ENCODE results near the gene DTNA. TPM values are rescaled to one million over a fixed set of nuclear protein-coding genes. Genes with fewer than 3 reads are reported as not detected.

The DTNA gene
- total RNA-seq, 1 donor = 10.1 TPM

DNA sequence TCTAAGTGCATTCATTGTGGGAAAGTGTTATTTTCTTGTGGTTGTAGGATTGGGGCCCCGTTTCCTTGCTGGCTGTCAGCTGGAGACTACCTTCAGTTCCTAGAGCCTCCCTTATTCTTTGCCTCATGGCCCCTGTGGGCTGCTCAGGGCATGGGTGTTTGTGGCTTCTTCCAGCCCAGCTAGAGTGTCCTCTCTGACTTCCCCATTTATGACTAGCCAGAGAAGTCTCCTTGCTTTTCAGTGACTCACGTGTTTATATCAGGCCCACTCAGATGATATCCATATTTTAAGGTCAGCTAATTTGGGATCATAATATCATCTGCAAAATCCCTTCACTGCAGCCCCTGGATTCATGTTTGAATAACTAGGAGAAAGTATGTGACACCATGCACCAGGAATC lies 62.8 kb downstream of the DTNA start:
- Histone ChIP-seq H3K27ac (ENCODE audit: low read depth, low read length) (peak overlapping the region; percentile 67), H3K4me2 (ENCODE audit: insufficient read depth, low read length) (peak overlapping the region; percentile 73), H3K27me3 (ENCODE audit: insufficient read depth, low read length) (no peaks in the 10 kb centered on the region), H3K79me2 (ENCODE audit: insufficient read depth, low read length) (no peaks in the 10 kb centered on the region), H2AFZ (ENCODE audit: low read length) (peak overlapping the region; percentile 27), H4K20me1 (ENCODE audit: insufficient read depth, low read length) (no peaks in the 10 kb centered on the region), H3K9me3 (ENCODE audit: low read depth, low read length) (no peaks in the 10 kb centered on the region), H3K4me3 (ENCODE audit: insufficient read depth, low read length) (peak overlapping the region; percentile 22), H3K4me1 (ENCODE audit: insufficient read depth, low read length) (peaks cover 40% of the 10 kb centered on the region), H3K36me3 (ENCODE audit: insufficient read depth, low read length) (no peaks in the 10 kb centered on the region)
- TF ChIP-seq, protein P1, sequence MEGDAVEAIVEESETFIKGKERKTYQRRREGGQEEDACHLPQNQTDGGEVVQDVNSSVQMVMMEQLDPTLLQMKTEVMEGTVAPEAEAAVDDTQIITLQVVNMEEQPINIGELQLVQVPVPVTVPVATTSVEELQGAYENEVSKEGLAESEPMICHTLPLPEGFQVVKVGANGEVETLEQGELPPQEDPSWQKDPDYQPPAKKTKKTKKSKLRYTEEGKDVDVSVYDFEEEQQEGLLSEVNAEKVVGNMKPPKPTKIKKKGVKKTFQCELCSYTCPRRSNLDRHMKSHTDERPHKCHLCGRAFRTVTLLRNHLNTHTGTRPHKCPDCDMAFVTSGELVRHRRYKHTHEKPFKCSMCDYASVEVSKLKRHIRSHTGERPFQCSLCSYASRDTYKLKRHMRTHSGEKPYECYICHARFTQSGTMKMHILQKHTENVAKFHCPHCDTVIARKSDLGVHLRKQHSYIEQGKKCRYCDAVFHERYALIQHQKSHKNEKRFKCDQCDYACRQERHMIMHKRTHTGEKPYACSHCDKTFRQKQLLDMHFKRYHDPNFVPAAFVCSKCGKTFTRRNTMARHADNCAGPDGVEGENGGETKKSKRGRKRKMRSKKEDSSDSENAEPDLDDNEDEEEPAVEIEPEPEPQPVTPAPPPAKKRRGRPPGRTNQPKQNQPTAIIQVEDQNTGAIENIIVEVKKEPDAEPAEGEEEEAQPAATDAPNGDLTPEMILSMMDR (IDR thresholded peaks at IDR 0.05; ENCODE audit: extremely low read depth, low read depth, low read length) = no peak
- no peak for DNase-seq (ENCODE audit: insufficient read length, low spot score, missing footprints)

DNA sequence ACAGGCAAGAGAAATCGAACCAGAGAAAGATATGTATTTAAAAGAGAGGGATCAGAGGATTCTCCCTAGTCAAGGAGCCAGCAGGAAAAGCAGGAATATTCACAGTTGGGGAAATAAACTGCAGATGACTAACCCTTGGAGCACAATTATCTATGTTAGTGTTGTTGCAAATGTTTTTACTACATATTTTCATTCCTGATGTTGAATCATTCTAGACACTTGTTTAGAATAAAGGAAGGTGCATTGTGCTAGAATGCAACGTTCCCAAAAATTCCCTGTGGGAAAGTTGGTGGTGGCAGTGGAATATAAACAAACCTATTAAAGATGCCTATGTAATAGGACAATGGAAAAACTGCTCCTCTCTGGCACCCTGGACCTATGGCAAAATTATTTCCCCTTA lies 63.3 kb downstream of the DTNA start:
- Histone ChIP-seq H3K36me3 (ENCODE audit: insufficient read depth, low read length) (no peaks in the 10 kb centered on the region), H3K4me2 (ENCODE audit: insufficient read depth, low read length) (peak overlapping the region; percentile 73), H2AFZ (ENCODE audit: low read length) (no peak overlapping the region), H3K4me1 (ENCODE audit: insufficient read depth, low read length) (peaks cover 35% of the 10 kb centered on the region), H3K4me3 (ENCODE audit: insufficient read depth, low read length) (no peak overlapping the region), H3K9me3 (ENCODE audit: low read depth, low read length) (no peaks in the 10 kb centered on the region), H3K79me2 (ENCODE audit: insufficient read depth, low read length) (no peaks in the 10 kb centered on the region), H3K27me3 (ENCODE audit: insufficient read depth, low read length) (no peaks in the 10 kb centered on the region), H4K20me1 (ENCODE audit: insufficient read depth, low read length) (no peaks in the 10 kb centered on the region), H3K27ac (ENCODE audit: low read depth, low read length) (peak overlapping the region; percentile 67)
- TF ChIP-seq, protein P1 (IDR thresholded peaks at IDR 0.05; ENCODE audit: extremely low read depth, low read depth, low read length) = no peak
- peak; percentile 68 for DNase-seq (ENCODE audit: insufficient read length, low spot score, missing footprints)

- H3K4me3 ChIP-seq (ENCODE audit: insufficient read depth, low read length) = peak overlapping the region; percentile 34
- peak overlapping the region; percentile 67 for H3K27ac ChIP-seq (ENCODE audit: low read depth, low read length)
- no peaks in the 10 kb centered on the region for H3K79me2 ChIP-seq (ENCODE audit: insufficient read depth, low read length)
- H2AFZ ChIP-seq (ENCODE audit: low read length) = no peak overlapping the region
- no peaks in the 10 kb centered on the region for H3K27me3 ChIP-seq (ENCODE audit: insufficient read depth, low read length)
- peaks cover 32% of the 10 kb centered on the region for H3K4me1 ChIP-seq (ENCODE audit: insufficient read depth, low read length)
- no peaks in the 10 kb centered on the region for H3K9me3 ChIP-seq (ENCODE audit: low read depth, low read length)
- peak overlapping the region; percentile 73 for H3K4me2 ChIP-seq (ENCODE audit: insufficient read depth, low read length)
- DNase-seq (ENCODE audit: insufficient read length, low spot score, missing footprints) = no peak
- H3K36me3 ChIP-seq (ENCODE audit: insufficient read depth, low read length) = no peaks in the 10 kb centered on the region
- TF ChIP-seq, protein P1 (IDR thresholded peaks at IDR 0.05; ENCODE audit: extremely low read depth, low read depth, low read length) = no peak
- H4K20me1 ChIP-seq (ENCODE audit: insufficient read depth, low read length) = no peaks in the 10 kb centered on the region
Measured at GRCh38 chr18:34773961-34774766, 64.1 kb downstream of the DTNA start.

GRCh38 chr18:34775461-34775860 lies 65.4 kb downstream of the DTNA start:
- Histone ChIP-seq H3K4me1 (ENCODE audit: insufficient read depth, low read length) (peaks cover 32% of the 10 kb centered on the region), H3K4me2 (ENCODE audit: insufficient read depth, low read length) (no peak overlapping the region), H3K36me3 (ENCODE audit: insufficient read depth, low read length) (no peaks in the 10 kb centered on the region), H3K27me3 (ENCODE audit: insufficient read depth, low read length) (no peaks in the 10 kb centered on the region), H3K27ac (ENCODE audit: low read depth, low read length) (no peak overlapping the region), H3K9me3 (ENCODE audit: low read depth, low read length) (no peaks in the 10 kb centered on the region), H4K20me1 (ENCODE audit: insufficient read depth, low read length) (no peaks in the 10 kb centered on the region), H2AFZ (ENCODE audit: low read length) (no peak overlapping the region), H3K4me3 (ENCODE audit: insufficient read depth, low read length) (no peak overlapping the region), H3K79me2 (ENCODE audit: insufficient read depth, low read length) (no peaks in the 10 kb centered on the region)
- TF ChIP-seq, protein P1 (IDR thresholded peaks at IDR 0.05; ENCODE audit: extremely low read depth, low read depth, low read length) = no peak
- no peak for DNase-seq (ENCODE audit: insufficient read length, low spot score, missing footprints)
